Activated gamma-delta T cell (primary cell): ENCODE data around the gene GNAI3.
"Not testable (repeated sequence)": the region's sequence is repeated elsewhere in the genome, so short reads cannot be mapped to it uniquely, and the experiment has no call there.

Experiments used
- DNase-seq: peaks from one replicate; lab custom pipeline; 2025; lab: John Stamatoyannopoulos, UW

The GNAI3 gene

GRCh38 chr1:109660691-109661026 lies 112.2 kb downstream of the GNAI3 start:
- DNase-seq = not testable (repeated sequence)

- DNase-seq = no peak
These were observed 113.0 kb downstream of the GNAI3 start for GRCh38 chr1:109661391-109661790.

DNA sequence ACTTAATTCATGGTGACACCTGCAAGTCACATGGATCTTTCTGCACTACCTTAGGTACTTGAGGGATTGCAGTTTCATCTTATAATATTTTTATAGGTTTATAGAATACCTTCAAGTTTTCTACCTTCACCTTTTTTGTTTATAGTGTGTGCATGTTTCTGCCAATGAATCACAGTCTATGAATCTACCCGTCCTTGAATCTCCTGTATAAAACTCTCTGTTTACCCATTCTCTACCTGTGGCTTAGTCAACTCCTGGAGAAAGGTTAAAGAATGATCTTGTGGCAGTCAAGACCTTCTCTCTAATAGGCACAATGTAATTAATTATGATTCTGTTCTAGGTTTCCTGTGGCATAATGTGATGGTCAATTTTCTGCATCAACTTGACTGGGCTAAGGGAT lies 116.3 kb downstream of the GNAI3 start:
- DNase-seq = no peak

DNA sequence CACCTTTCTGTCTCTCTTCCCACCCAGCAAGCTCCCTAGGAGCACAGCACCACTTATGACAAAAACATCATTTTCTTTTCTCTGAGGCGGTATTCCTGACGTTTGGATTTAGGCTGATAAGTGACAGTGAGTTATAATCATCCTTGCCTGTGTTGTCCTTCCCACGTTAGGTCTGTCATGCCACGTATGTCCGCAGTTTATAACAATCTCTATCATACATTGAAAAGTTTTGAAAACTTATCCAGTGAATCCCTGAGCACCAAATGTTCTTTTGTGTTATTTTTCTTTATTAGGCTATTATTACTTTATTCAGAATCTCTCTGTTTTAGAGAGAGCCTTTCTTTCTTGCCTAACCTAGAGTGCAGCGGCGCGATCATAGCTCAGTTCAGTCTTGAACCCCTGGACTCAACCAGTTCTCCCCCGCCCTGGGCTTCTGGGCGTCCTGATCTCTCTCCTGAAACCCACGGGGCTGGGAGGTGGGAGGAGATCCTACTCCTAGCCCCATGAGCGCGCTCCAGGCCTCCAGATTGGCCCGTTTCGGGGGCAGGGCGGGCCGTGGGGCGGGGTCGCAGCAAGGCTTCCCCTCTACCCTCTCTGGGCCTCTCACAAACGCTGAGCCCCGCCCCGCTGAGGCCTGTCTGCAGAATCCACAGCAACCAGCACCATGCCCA lies 119.2 kb downstream of the GNAI3 start, which contains the start of gene GSTM2:
GSTM2 (plus strand) TSS at position 606 of the 671 bp plus-strand sequence; CDS start at position 665, 59 bp downstream.
- DNase-seq = peak; percentile 27
